HepG2 (cell line): ENCODE results near the gene CACNA1C. TPM values are rescaled to one million over a fixed set of nuclear protein-coding genes. Genes with fewer than 3 reads are reported as not detected.

Experiments
- ATAC-seq: fragments of 200-7000 bp; cut with Tn5 transposase; 3 replicates; pipeline ENCODE4 v1.9.1; 2020; ENCODE audit warnings: mild to moderate bottlenecking, moderate library complexity
- BruUV-seq: library from RNA; stranded (reverse); fragments of 400-500 nt; replicated peaks from 2 replicates; lab custom pipeline; 2021; lab: Mats Ljungman, UMichigan
- CTCF ChIA-PET: fragments of 300-600 bp; formaldehyde crosslinking; extraction: SDS; loops from one replicate; lab custom pipeline; 2021; ENCODE audit warnings: low total read pairs, inconsistent platforms, low intra/inter-chr PET ratio; lab: Yijun Ruan, JAX
- POLR2A ChIA-PET: fragments of 350-600 bp; sonication (Branson Sonifier 250); formaldehyde crosslinking; loops from one replicate; lab custom pipeline; 2020; ENCODE audit warnings: antibody characterized with exemption, inconsistent platforms; lab: Yijun Ruan, JAX
- DNase-seq: peaks from one replicate; pipeline ENCODE4 v3.0.0-alpha.2; 2015; ENCODE audit warnings: low spot score
- FAIRE-seq: peaks from 3 replicates; lab custom pipeline; 2011; peaks lifted over from hg19 to GRCh38; lab: Jason Lieb, UNC
- H2AFZ ChIP-seq: one replicate; pipeline ENCODE4 v1.6.1; 2011; ENCODE audit warnings: low read length, inconsistent platforms
- H3K27ac ChIP-seq: fragments of 300-600 bp; 3 replicates; pipeline ENCODE4 v1.8.0; 2011; ENCODE audit warnings: mixed run types, mild to moderate bottlenecking, mixed read lengths, low read length, inconsistent platforms; ENCODE audit not compliant: insufficient read depth; ENCODE audit errors: extremely low read length
- H3K27me3 ChIP-seq, 2 experiments: fragments of 200-600 bp in 1 of 2; 2 replicates in 1 of 2; 3 replicates in 1 of 2; pipeline versions ENCODE4 v1.6.0 to v1.8.0; 2011; ENCODE audit warnings: low read length in 2 of 2, mild to moderate bottlenecking in 2 of 2, moderate library complexity in 2 of 2, inconsistent platforms in 1 of 2; ENCODE audit not compliant: insufficient read depth in 2 of 2, control insufficient read depth in 1 of 2
- H3K36me3 ChIP-seq, 2 experiments: fragments of 200-600 bp in 1 of 2; replicated peaks in 1 of 2; 2 replicates in 1 of 2; 3 replicates in 1 of 2; pipeline versions ENCODE4 v1.5.1 to v1.8.0; 2011; ENCODE audit warnings: low read length in 2 of 2, inconsistent platforms in 1 of 2; ENCODE audit not compliant: insufficient read depth in 2 of 2, control insufficient read depth in 1 of 2
- H3K4me1 ChIP-seq: 2 replicates; pipeline ENCODE4 v1.5.1; 2012; ENCODE audit warnings: low read length, inconsistent platforms; ENCODE audit not compliant: insufficient read depth
- H3K4me2 ChIP-seq: 2 replicates; pipeline ENCODE4 v1.6.0; 2011; ENCODE audit warnings: low read depth, low read length, inconsistent platforms
- H3K4me3 ChIP-seq, 3 experiments: fragments of 200-600 bp in 1 of 3; sonication (generic), shearing (Covaris generic) in 1 of 3; replicated peaks in 1 of 3; 2 replicates each; pipeline ENCODE4 v1.5.1; 2011 to 2016; ENCODE audit warnings: low read length in 3 of 3, inconsistent platforms in 2 of 3, low read depth in 2 of 3, mild to moderate bottlenecking in 2 of 3, control low read depth in 1 of 3, mixed read lengths in 1 of 3; ENCODE audit not compliant: insufficient read depth in 1 of 3
- H3K79me2 ChIP-seq: one replicate; pipeline ENCODE4 v1.6.1; 2011; ENCODE audit warnings: low read length, inconsistent platforms; ENCODE audit not compliant: insufficient read depth
- H3K9ac ChIP-seq: 2 replicates; pipeline ENCODE4 v1.6.0; 2011; ENCODE audit warnings: mild to moderate bottlenecking, low read depth, low read length, inconsistent platforms; ENCODE audit not compliant: insufficient read depth
- H3K9me3 ChIP-seq: 2 replicates; pipeline ENCODE4 v1.5.1; 2012; ENCODE audit warnings: mild to moderate bottlenecking, low read length
- H4K20me1 ChIP-seq: 2 replicates; pipeline ENCODE4 v1.6.0; 2011; ENCODE audit warnings: inconsistent platforms, mild to moderate bottlenecking, low read length, moderate library complexity; ENCODE audit not compliant: insufficient read depth
- ARID4A ChIP-seq: sonication (generic); formaldehyde crosslinking; IDR thresholded peaks from 2 replicates; pipeline ENCODE4 v1.5.0; 2020; ENCODE audit warnings: mild to moderate bottlenecking, missing genetic modification reagents, borderline replicate concordance
- ARNTL ChIP-seq: sonication (generic); formaldehyde crosslinking; IDR thresholded peaks from 2 replicates; pipeline ENCODE4 v1.4.0; 2020; ENCODE audit warnings: mild to moderate bottlenecking, missing genetic modification reagents
- NR2C2 ChIP-seq: sonication (generic); formaldehyde crosslinking; IDR thresholded peaks from 2 replicates; pipeline ENCODE4 v1.4.0; 2020; ENCODE audit warnings: missing genetic modification reagents, mild to moderate bottlenecking, moderate library complexity, borderline replicate concordance
- TFAP4 ChIP-seq: sonication (generic); IDR thresholded peaks from 2 replicates; pipeline ENCODE4 v1.6.1; 2016; ENCODE audit warnings: low read depth, borderline replicate concordance
- TRAFD1 ChIP-seq: sonication (generic); formaldehyde crosslinking; IDR thresholded peaks from 2 replicates; pipeline ENCODE4 v1.5.1; 2020; ENCODE audit warnings: missing genetic modification reagents, mild to moderate bottlenecking, borderline replicate concordance
- ZMYM3 ChIP-seq: sonication (generic); formaldehyde crosslinking; IDR thresholded peaks from 2 replicates; pipeline ENCODE4 v1.5.1; 2020; ENCODE audit warnings: mild to moderate bottlenecking, missing genetic modification reagents
- ZNF574 ChIP-seq: sonication (generic); formaldehyde crosslinking; IDR thresholded peaks from 2 replicates; pipeline ENCODE4 v1.4.0; 2020; ENCODE audit warnings: missing genetic modification reagents
- WGBS: methylation state at CpG from one replicate; pipeline ENCODE4 v1.1.6; 2017; ENCODE audit warnings: low lambda C conversion rate; 5-methylcytosine and 5-hydroxymethylcytosine counted together
- in situ Hi-C: cut with HindIII; loops from 2 replicates; pipeline ENCODE4 v1.10.0; 2017; ENCODE audit warnings: low pct_unique_long_range_greater_than_20kb; ENCODE audit not compliant: extremely low pct_ligation_motif_present
- intact Hi-C: fragments of 100-400 bp; cut with micrococcal nuclease; formaldehyde crosslinking; loops from one replicate; pipeline ENCODE4 v1.10.0; 2022; ENCODE audit not compliant: unreplicated experiment
- polyA plus RNA-seq, 8 experiments: library from polyadenylated mRNA; depleted of rRNA in 3 of 8; stranded (reverse) in 7 of 8; unstranded in 1 of 8; fragments of >200 nt; fragmentation: Illumina TruSeq in 4 of 8; extraction: Trizol in 4 of 8; gene quantifications; 2 replicates each; pipeline versions ENCODE4 v1.2.1 to v1.2.3, GENCODE V29; 2011 to 2016; ENCODE audit warnings: low read depth in 4 of 8, missing spikeins in 1 of 8, mixed read lengths in 1 of 8; ENCODE audit not compliant: insufficient read depth in 1 of 8
- total RNA-seq, 5 experiments: library from RNA; depleted of rRNA; stranded (reverse); fragments of >200 nt; fragmentation: Illumina TruSeq; extraction: Trizol; gene quantifications; 2 replicates each; pipeline ENCODE4 v1.2.3, GENCODE V29; 2016; ENCODE audit warnings: low read depth in 1 of 5
- TF ChIP-seq, protein P1 (sequence below): sonication (generic); formaldehyde crosslinking; conservative IDR thresholded peaks from 2 replicates; pipeline ENCODE4 v1.8.0; 2022; ENCODE audit warnings: mild to moderate bottlenecking, moderate library complexity, missing genetic modification reagents

The CACNA1C gene
- total and polyA plus RNA-seq, 2 of the 13 experiments (the other 11 are each of a cell fraction or from before 2014, with no cell fraction given), result not detected

- no peaks in the 10 kb centered on the region for H3K36me3 ChIP-seq
- no peak overlapping the region for H3K27ac ChIP-seq
- no TSS peak for BruUV-seq
- H2AFZ ChIP-seq, result no peak overlapping the region
- H3K27me3 ChIP-seq, result peaks cover 0 to 10% of the 10 kb centered on the region in 2 experiments; a peak in 2 of 5 replicates
- ATAC-seq (no peak), DNase-seq (no peak), FAIRE-seq (no peak)
- TF ChIP-seq ZNF574 (CRISPR knock-in tag) (no peak), TRAFD1 (CRISPR knock-in tag) (no peak), ARID4A (CRISPR knock-in tag) (no peak), NR2C2 (CRISPR knock-in tag) (no peak), ZMYM3 (no peak), ARNTL (no peak), TFAP4 (no peak)
- TF ChIP-seq, protein P1, sequence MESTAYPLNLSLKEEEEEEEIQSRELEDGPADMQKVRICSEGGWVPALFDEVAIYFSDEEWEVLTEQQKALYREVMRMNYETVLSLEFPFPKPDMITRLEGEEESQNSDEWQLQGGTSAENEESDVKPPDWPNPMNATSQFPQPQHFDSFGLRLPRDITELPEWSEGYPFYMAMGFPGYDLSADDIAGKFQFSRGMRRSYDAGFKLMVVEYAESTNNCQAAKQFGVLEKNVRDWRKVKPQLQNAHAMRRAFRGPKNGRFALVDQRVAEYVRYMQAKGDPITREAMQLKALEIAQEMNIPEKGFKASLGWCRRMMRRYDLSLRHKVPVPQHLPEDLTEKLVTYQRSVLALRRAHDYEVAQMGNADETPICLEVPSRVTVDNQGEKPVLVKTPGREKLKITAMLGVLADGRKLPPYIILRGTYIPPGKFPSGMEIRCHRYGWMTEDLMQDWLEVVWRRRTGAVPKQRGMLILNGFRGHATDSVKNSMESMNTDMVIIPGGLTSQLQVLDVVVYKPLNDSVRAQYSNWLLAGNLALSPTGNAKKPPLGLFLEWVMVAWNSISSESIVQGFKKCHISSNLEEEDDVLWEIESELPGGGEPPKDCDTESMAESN (CRISPR knock-in tag), result no peak
- no peak overlapping the region for H3K4me2 ChIP-seq
- no peak overlapping the region for H3K9ac ChIP-seq
- ChIA-PET POLR2A (no interaction called here), CTCF (no interaction called here)
- no peaks in the 10 kb centered on the region for H3K9me3 ChIP-seq
- intact Hi-C loops, result no loop called here
- no peak overlapping the region for H3K4me3 ChIP-seq
- WGBS, result 10% methylated on average over 2 of the region's 2 CpGs
- H4K20me1 ChIP-seq, result no peaks in the 10 kb centered on the region
- H3K79me2 ChIP-seq, result no peaks in the 10 kb centered on the region
- in situ Hi-C loops, result no loop called here
- H3K4me1 ChIP-seq, result no peaks in the 10 kb centered on the region
Measured at GRCh38 chr12:2019126-2019525, 33.7 kb upstream of the CACNA1C start.
